GM12872 (cell line): ENCODE measurements around the gene GRB14.
A peak's percentile ranks its signal among the peaks of the same experiment; 100 is the strongest.

ENCODE experiments used
- CTCF ChIP-seq: IDR thresholded peaks from 3 replicates; pipeline ENCODE4 v1.5.1; 2011; ENCODE audit warnings: low read depth, mild to moderate bottlenecking, low read length, moderate library complexity; ENCODE audit not compliant: insufficient read depth

The GRB14 gene

GRCh38 chr2:164567335-164567989, 53.8 kb downstream of the GRB14 start:
- TF ChIP-seq CTCF, result no peak

GRCh38 chr2:164565359-164565758, 55.9 kb downstream of the GRB14 start:
- TF ChIP-seq CTCF, result no peak

GRCh38 chr2:164562666-164563065, 58.6 kb downstream of the GRB14 start:
- TF ChIP-seq CTCF, result no peak

- no peak for TF ChIP-seq CTCF
These were observed 59.3 kb downstream of the GRB14 start for GRCh38 chr2:164561991-164562390.

- no peak for TF ChIP-seq CTCF
These were observed 59.9 kb downstream of the GRB14 start for GRCh38 chr2:164561416-164561815.

- no peak for TF ChIP-seq CTCF
These were observed 60.4 kb downstream of the GRB14 start for GRCh38 chr2:164560902-164561301.

GRCh38 chr2:164560181-164560792, 61.0 kb downstream of the GRB14 start:
- peak; percentile 53; the same call in 2 of the 3 replicates for TF ChIP-seq CTCF

- TF ChIP-seq CTCF, result no peak
These were observed 62.8 kb downstream of the GRB14 start for GRCh38 chr2:164558450-164558849.
